GM12801 (cell line): ENCODE measurements around the gene EMID1.

Experiments
- TF ChIP-seq, protein P1 (sequence below): IDR thresholded peaks from one replicate; pipeline ENCODE4 v1.5.1; 2011; ENCODE audit warnings: control low read depth; ENCODE audit not compliant: insufficient read length; ENCODE audit errors: extremely low read depth

Gene EMID1

GRCh38 chr22:29258407-29259252 is 52.9 kb downstream of the EMID1 start:
- TF ChIP-seq, protein P1, sequence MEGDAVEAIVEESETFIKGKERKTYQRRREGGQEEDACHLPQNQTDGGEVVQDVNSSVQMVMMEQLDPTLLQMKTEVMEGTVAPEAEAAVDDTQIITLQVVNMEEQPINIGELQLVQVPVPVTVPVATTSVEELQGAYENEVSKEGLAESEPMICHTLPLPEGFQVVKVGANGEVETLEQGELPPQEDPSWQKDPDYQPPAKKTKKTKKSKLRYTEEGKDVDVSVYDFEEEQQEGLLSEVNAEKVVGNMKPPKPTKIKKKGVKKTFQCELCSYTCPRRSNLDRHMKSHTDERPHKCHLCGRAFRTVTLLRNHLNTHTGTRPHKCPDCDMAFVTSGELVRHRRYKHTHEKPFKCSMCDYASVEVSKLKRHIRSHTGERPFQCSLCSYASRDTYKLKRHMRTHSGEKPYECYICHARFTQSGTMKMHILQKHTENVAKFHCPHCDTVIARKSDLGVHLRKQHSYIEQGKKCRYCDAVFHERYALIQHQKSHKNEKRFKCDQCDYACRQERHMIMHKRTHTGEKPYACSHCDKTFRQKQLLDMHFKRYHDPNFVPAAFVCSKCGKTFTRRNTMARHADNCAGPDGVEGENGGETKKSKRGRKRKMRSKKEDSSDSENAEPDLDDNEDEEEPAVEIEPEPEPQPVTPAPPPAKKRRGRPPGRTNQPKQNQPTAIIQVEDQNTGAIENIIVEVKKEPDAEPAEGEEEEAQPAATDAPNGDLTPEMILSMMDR = no peak

DNA sequence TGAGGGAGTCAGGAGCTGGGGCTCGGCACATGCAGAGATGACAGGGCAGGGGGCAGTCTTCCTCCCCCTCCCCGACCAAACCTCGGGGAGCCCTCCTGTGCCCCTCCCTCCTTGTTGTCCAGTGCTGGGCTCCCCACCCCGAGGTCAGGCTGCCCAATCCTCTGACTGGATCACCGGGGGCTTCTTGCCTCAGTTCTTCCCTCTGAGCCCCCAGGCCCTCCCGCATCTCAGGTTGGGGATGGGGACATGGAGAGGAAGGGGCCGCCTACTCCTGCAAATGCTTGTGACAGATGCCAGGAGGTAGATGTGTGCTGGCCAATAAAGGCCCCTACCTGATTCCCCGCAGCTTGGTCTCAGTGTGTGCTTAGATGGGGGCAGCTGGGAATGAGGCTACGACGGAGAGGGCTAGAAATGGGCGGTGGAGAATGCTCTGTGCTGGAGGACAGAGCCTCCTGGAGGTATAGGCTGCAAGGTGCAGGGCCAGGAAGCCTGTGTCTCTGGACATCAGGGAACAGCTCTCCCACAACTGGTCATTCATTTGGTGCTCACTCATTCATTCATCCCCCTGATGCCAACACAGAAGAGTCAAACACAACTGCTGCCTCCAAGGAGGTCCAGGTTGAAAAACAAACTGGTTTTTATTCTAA is 53.7 kb downstream of the EMID1 start:
- TF ChIP-seq, protein P1 = no peak

DNA sequence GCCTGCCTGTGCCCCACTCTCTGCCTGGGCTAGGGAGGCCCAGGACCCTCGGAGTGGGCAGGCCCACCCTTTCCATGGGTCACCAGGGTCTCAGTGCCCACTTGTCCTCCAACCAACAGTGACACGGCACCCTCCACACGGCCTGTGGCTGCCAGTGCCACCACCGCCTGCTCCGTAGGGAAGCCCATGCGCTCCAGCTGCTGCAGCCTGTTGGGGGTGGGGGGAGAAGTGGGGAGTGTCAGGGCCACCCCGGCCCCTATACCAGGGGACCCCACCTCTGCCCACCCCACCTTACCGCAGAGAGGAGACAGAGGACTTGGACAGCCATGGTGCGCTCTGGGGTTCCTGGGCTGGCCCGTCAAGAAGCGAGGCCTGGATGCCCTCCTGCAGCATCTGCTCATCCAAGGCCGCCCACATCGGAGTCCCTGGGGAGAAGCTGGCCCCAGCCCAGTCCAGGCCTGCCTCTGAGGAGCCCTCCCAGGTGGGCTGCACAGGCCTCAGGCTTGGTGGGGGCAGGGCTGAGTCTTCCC is 54.4 kb downstream of the EMID1 start:
- TF ChIP-seq, protein P1 = no peak

GRCh38 chr22:29260601-29261315 is 55.1 kb downstream of the EMID1 start:
- TF ChIP-seq, protein P1 = no peak

DNA sequence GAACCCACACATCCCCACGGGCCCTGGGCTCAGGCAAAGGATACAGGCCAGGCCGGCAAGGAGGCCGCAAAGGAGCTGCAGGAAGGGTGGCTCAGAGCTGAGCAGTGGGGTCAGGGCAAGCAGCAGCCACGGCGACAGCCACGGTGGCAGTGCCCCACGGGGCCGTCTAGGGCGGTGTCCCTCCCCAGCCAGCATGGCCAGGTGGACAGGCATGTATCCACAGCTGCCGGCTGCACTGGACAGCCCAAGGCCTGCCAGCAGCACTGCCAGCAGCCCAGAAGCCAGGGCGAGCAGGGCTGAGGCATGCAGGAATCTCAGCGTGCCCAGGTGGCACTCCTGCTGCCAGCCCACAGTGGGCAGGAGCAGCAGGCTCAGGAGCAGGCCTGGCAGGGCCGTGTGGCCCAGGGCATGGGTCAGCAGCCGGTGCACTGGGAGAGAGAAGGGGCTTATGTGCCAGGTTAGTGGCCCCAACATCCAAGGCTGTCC is 58.1 kb downstream of the EMID1 start:
- TF ChIP-seq, protein P1 = no peak

DNA sequence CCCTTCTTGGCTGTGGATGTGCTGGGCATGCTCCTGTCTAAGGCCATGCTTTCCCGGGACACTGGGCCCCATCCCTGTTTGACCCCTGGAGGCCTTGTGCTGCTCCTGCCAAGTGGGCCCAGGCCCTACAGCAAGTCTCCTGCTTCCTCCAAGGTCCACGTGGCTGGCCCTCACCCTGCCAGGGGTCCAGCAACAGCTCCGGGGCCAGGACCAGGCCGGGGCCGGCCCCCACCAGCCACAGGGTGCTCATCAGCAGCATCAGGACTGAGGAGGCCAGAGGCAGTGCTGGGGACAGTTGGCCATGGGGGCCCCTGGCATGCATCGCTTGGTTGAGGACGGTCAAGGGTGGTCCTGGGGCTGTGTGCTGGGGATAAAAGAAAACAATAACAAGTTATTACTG is 59.6 kb downstream of the EMID1 start:
- TF ChIP-seq, protein P1 = no peak

- TF ChIP-seq, protein P1 = no peak
Observed at GRCh38 chr22:29265929-29266328, 60.2 kb downstream of the EMID1 start.
